ENCODE results near the gene TTC29.

The TTC29 gene, protein sequence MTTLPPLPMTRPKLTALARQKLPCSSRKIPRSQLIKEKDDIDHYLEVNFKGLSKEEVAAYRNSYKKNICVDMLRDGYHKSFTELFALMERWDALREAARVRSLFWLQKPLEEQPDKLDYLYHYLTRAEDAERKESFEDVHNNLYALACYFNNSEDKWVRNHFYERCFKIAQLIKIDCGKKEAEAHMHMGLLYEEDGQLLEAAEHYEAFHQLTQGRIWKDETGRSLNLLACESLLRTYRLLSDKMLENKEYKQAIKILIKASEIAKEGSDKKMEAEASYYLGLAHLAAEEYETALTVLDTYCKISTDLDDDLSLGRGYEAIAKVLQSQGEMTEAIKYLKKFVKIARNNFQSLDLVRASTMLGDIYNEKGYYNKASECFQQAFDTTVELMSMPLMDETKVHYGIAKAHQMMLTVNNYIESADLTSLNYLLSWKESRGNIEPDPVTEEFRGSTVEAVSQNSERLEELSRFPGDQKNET

GRCh38 chr4:146945556-146946374 is at the start of gene TTC29:
Gene TTC29, minus strand, starts transcription at chr4:146945864. Its CDS starts 5,969 bp downstream, at chr4:146939895.
- peak; percentile 87 for DNase-seq

GRCh38 chr4:146981651-146982050 is 36.0 kb upstream of the TTC29 start:
- no peak for DNase-seq

GRCh38 chr4:146978641-146979040 is 33.0 kb upstream of the TTC29 start:
- no peak for DNase-seq

DNA sequence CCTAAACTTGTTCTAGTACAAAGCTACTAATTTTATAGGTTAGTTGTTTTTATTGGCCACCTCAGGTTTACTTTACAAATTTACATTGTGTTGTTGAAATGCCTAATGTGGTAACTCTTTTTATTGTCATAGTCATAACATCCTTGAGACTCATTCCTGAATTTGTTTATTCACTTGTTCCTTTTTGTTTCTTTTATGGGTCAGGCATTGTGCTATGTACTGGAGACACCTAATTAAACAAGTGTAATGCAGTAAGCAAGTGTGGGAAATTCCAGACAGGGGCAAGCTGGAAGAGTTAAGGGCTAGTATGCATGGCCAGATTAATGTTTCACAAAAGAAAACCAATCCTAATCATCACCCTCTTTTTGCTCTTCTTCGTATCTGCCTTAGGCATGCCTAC is 30.5 kb upstream of the TTC29 start:
- no peak for DNase-seq

DNA sequence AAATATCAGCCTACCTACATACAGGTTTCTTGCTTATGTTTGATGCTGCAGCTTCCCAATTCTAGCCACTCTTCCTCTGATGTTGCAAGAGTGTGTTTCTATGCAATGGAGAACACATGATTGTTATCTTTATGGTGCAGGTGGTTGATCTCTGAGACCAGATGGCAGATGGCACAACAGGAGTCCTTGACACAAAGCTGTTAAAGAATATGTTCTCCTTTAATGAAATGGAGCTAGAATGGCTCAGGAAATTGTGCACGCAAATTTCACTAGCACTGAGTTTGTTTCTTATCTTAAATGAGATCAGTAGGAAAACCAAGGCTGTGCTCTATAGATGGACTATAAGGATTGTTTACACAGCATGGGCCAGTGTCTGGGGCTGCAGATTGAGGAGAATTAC is 29.9 kb upstream of the TTC29 start:
- no peak for DNase-seq

- no peak for DNase-seq
These were observed 29.4 kb upstream of the TTC29 start for GRCh38 chr4:146975036-146975435.

- no peak for DNase-seq
These were observed 26.4 kb upstream of the TTC29 start for GRCh38 chr4:146972036-146972435.

- DNase-seq: no peak
These were observed 23.5 kb upstream of the TTC29 start for GRCh38 chr4:146969126-146969525.

DNA sequence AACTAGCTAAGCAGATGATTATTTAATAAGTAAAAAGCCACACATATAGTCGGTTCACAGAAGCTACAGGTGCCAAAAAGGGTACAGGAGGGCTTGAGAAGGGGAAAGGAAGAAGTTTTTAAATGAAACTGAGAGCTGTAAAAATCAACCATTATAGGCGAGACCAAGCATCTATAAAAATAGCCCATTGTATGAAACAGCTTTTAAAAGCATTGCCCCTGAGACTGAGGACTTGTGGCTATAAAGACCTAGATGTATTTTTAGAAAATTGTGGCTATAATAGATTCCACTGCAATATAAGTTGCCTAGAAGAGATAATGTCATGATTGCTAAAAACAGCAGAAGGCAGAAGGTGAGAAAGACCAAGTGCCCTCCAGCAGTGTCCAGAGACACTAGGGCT is 15.0 kb upstream of the TTC29 start:
- no peak for DNase-seq

DNA sequence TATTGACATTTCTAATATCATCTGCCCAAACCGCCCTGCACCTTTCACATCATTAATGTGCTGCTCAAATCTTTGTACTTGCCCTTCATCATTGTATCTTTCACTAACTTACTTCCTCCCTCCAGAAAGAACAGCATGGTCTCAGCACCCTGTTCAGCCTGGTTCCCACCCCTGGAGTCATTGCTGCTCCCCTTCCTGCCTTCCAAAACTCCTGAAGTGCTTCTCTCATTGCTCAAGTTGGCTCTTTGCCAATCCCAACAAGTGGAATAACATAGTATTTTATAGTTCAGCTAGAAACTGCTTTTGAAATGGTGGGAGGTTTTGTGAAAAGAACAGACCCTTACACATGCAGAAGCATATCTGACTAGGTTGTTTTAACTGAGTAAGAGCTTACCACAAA is 14.0 kb upstream of the TTC29 start:
- DNase-seq: no peak

DNA sequence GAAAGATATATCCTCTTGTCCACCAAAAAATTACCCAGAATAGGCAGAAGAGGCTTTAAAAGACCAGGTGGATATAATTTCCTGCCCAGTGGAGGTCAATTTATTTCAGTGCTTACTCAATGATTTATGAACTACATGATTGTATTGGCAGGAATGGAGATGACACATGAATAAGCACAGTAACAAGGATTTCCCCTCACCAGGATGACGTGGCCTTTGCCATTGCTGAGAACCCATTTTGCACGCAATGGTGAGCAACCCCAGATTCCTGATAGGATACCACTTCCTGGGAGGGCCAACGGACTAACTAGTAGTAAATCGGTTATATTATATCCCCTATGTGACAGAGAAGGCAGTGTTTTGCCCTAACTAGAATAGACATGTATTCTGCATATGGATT is 11.6 kb upstream of the TTC29 start:
- no peak for DNase-seq

GRCh38 chr4:146952896-146953295 is 7.2 kb upstream of the TTC29 start:
- no peak for DNase-seq

- no peak for DNase-seq
These were observed 3.9 kb upstream of the TTC29 start for GRCh38 chr4:146949559-146949958.

DNA sequence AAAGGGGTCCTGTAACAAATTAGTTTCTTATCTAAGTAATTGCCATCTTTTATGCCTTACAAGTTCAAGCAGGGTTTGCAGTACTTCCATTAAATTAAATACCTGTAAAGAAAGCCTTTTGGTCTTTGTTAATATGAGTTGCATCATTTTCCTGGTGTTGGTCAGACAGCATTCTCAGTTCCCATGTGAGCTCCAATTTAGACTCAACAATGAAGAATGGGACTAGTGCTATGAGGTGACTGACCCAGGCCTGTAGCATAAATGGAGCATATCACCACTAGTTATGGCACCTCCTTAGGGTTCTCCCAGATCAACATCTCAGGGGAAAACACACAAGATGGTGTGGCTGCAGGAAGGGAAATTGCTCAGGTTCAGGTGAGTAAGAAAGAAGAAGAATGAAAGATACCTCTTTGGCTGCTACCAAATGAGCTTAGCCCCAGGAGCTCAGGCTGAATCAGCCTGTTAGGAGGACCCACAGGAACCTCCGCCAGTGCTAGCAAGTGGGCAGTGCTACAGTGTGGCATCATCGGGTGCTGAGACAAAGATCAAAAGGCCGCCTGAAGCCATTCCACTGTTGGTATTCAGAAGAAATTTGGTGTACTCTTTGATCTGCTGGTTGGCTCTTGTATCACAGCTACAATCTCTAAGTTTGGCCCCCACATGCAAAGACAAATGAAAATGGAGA is 1.8 kb downstream of the TTC29 start:
- no peak for DNase-seq

DNA sequence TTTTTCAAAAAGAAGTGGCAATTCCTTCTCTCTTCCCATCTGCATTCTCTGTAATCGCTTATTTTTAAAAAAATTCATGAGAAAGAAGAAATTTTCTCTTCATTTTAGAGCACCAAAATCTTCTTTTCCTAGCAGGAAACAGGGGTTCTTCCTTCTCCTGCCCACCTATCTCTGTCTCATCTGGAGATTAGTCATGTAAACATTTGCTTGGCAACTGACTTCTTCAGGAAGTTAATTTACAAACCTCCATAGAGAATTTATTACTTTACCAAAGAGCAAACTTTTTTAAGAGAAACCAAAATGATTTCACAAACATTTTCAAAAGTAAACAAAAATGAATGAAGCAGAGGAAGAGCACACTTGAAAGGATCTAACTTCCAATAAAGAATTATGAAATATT is 13.5 kb downstream of the TTC29 start:
- no peak for DNase-seq

- no peak for DNase-seq
These were observed 15.0 kb downstream of the TTC29 start for GRCh38 chr4:146930673-146931072.

DNA sequence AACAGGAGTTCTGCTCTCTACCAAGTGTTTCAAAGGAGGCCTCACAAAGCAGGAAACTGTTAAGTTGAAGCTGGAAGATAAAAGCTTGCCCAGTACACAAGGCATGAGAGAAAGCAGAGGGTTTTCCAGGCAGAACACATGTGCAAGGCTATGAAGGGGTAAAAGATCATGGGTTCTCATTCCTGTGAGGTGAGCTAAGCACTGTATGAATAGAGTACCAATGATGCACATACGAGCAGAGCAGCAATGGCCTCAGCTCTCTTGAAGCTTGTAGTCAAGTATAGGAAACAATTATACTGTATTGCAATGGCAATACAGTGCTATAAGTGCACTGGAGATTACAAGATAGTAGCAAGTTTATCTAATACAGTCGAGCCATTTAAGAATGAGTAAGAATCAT is 18.0 kb downstream of the TTC29 start:
- DNase-seq: no peak

DNA sequence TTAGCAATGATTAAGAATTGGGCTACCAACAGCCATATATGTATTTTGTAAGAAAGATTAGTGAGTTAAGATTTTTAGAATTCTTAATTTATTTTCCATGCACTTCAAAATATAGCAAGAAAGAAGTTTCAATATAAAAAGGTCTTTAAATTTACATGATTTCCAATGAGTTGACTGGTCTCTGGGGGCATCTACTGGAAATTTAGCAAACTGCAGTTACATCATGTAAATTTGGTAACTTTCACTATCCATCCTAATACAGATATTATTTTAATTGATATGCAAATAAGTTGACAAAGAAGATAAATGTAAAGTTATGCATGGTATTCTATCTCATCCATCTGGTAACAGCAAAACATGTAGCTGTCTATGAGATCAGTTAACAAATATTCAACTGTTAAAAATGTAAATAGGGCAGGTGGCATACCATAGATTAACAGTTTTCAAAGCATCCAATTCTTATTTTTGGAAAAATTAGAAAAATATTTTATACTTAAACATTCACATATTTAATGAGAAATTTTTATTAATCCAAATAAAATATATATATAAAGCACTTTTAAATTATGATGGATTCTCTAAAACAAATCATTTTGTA is 29.1 kb downstream of the TTC29 start:
- DNase-seq: no peak

DNA sequence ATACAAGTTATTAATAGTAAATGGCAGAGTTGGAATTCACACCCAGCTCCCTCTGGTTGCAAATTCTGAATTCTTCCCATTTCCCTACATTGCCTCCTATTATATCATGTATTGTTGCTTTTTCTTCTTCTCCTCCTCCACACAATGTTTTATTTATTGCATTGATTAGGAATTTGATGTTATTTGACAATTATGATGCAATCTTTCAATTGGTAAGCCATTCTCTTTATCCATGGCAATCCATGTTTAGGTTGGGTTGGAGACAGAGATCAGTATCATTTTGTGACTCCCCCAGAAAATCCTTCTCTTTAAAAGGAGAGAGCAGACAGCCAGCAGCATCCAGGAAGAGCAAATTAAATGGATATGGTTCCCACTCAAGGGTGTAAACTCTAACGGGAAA is 30.5 kb downstream of the TTC29 start:
- no peak for DNase-seq

GRCh38 chr4:146900295-146900694 is 45.4 kb downstream of the TTC29 start:
- no peak for DNase-seq

- DNase-seq: no peak
These were observed 55.4 kb downstream of the TTC29 start for GRCh38 chr4:146890301-146890700.

DNA sequence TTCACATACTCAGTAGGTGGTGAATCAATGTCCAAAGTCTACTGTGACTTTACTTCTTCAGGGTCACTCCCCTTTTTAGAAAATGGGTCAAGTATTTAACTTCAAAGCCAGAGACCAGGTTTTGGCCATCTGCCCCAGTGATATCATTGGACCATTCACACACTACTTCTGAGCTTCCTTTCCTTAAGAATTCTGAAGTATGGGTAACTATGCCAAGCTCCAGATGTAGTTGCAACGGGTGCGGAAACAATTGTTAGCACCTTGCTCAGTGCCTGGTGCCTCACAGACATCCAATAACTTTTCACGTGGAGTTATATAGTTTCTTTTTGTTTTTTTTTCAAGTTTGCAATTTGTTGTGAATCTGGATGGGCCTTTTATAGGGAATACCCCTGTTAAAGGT is 62.6 kb downstream of the TTC29 start:
- DNase-seq: no peak

DNA sequence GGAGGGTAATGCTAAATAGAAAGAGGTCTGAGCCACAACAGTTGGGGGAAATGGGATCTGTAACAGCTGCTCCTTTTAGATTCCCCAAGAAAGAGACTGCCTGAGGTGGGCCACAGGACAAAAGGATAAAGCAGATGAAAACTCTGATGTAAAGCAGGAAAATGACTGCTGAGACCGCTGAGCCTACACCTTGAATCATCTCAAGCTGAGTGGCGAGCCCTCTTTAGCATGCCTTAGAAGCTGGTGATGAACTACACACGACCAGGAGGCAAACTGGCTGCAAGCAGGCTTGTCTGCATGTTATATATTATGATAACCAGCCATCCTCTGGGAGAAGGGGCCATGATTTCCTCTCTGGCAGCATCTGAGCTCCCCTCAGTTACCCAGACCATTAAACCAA is 88.4 kb downstream of the TTC29 start:
- DNase-seq: no peak
